Fibroblast of lung (primary cell): Measurements from ENCODE around the gene ZNF770. TPM values are rescaled to one million over a fixed set of nuclear protein-coding genes. Genes with fewer than 3 reads are reported as not detected.

ENCODE experiments used
- DNase-seq, 2 donors: peaks; one replicate each; pipeline versions ENCODE4 v3.0.0 to v3.0.0-alpha.2; 2010; ENCODE audit warnings: low read depth in 2 of 2
- H2AFZ ChIP-seq: 2 replicates; pipeline ENCODE4 v1.5.1; 2012; ENCODE audit warnings: low read length, control low read depth, inconsistent platforms
- H3K27ac ChIP-seq: 2 replicates; pipeline ENCODE4 v1.5.1; 2011; ENCODE audit warnings: low read length, control low read depth; ENCODE audit not compliant: insufficient read depth
- H3K27me3 ChIP-seq: 2 replicates; pipeline ENCODE4 v1.5.1; 2011; ENCODE audit warnings: mild to moderate bottlenecking, low read length; ENCODE audit not compliant: control insufficient read depth, insufficient read depth
- H3K36me3 ChIP-seq: 2 replicates; pipeline ENCODE4 v1.5.1; 2011; ENCODE audit warnings: low read length; ENCODE audit not compliant: control insufficient read depth, insufficient read depth
- H3K4me1 ChIP-seq: 2 replicates; pipeline ENCODE4 v1.5.1; 2011; ENCODE audit warnings: low read length; ENCODE audit not compliant: control insufficient read depth, insufficient read depth; ENCODE audit errors: extremely low read depth
- H3K4me2 ChIP-seq: 2 replicates; pipeline ENCODE4 v1.5.1; 2011; ENCODE audit warnings: low read length, control low read depth; ENCODE audit not compliant: insufficient read depth; ENCODE audit errors: extremely low read depth
- H3K4me3 ChIP-seq, 4 experiments: fragments of 200-600 bp in 1 of 4; sonication (generic) in 1 of 4; replicated peaks in 1 of 4; 2 replicates each; pipeline ENCODE4 v1.5.1; 2011 to 2016; ENCODE audit warnings: low read length in 4 of 4, low read depth in 3 of 4, mild to moderate bottlenecking in 3 of 4, control low read depth in 2 of 4, inconsistent platforms in 1 of 4, mixed read lengths in 1 of 4; ENCODE audit not compliant: insufficient read depth in 1 of 4; ENCODE audit errors: control extremely low read depth in 1 of 4
- H3K79me2 ChIP-seq: 2 replicates; pipeline ENCODE4 v1.5.1; 2012; ENCODE audit warnings: mild to moderate bottlenecking, low read length, inconsistent platforms; ENCODE audit not compliant: control insufficient read depth, insufficient read depth
- H3K9ac ChIP-seq: 2 replicates; pipeline ENCODE4 v1.5.1; 2011; ENCODE audit warnings: mild to moderate bottlenecking, low read length, control low read depth; ENCODE audit not compliant: insufficient read depth
- H3K9me3 ChIP-seq: 2 replicates; pipeline ENCODE4 v1.5.1; 2012; ENCODE audit warnings: low read depth, low read length; ENCODE audit not compliant: control insufficient read depth, insufficient read depth
- H4K20me1 ChIP-seq: 2 replicates; pipeline ENCODE4 v1.5.1; 2011; ENCODE audit warnings: low read length; ENCODE audit not compliant: control insufficient read depth, insufficient read depth; ENCODE audit errors: extremely low read depth
- EZH2 ChIP-seq: IDR thresholded peaks from 2 replicates; pipeline ENCODE4 v1.5.1; 2012; ENCODE audit warnings: low read length, control low read depth, mild to moderate bottlenecking; ENCODE audit errors: missing control alignments
- polyA plus RNA-seq, 2 donors: library from polyadenylated mRNA; depleted of rRNA in 1 of 2; stranded (reverse) in 1 of 2; unstranded in 1 of 2; fragments of >200 nt; gene quantifications; 2 replicates each; pipeline ENCODE4 v1.2.1, GENCODE V29; 2011 to 2012; ENCODE audit warnings: missing spikeins in 1 of 2
- total RNA-seq: library from RNA; depleted of rRNA; stranded (reverse); fragments of >200 nt; gene quantifications from 2 replicates; pipeline ENCODE4 v1.2.1, GENCODE V29; 2014
- TF ChIP-seq, protein P1 (sequence below), 2 donors: IDR thresholded peaks in 1 of 2; conservative IDR thresholded peaks in 1 of 2; 1 replicate in 1 of 2; 2 replicates in 1 of 2; pipeline ENCODE4 v1.5.1; 2011 to 2012; ENCODE audit warnings: low read length in 2 of 2, control low read depth in 1 of 2, inconsistent platforms in 1 of 2, low read depth in 1 of 2, mild to moderate bottlenecking in 1 of 2

Gene ZNF770
- total and polyA plus RNA-seq, 2 donors (not counting 1 experiment from before 2014, with no cell fraction given): 27.9 to 44.6 TPM

GRCh38 chr15:34952481-34952880 is 35.6 kb downstream of the ZNF770 start:
- no peaks in the 10 kb centered on the region for H3K9me3 ChIP-seq

DNA sequence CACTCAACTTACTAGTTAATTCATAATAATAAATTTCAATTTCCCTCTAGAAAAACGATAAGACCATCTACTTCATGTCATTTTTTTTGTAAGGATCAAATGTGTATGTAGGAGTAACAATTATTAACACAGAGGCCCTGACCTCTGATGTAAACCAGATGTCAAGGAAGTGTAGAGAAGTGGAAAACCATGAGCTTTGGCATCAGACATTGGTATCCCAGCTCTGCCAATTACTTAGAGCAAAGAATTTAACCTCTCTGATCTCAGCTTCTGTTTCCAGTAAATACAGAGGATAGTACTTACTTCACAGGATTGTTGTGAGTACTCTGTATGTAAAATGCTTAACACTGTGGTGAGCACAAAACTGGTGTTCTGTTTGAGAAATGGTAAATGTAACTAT is 36.1 kb downstream of the ZNF770 start:
- H3K79me2 ChIP-seq: no peaks in the 10 kb centered on the region
- H2AFZ ChIP-seq: no peak overlapping the region
- no peaks in the 10 kb centered on the region for H3K27me3 ChIP-seq
- no peaks in the 10 kb centered on the region for H3K4me1 ChIP-seq
- no peak overlapping the region for H3K4me2 ChIP-seq
- no peaks in the 10 kb centered on the region for H3K36me3 ChIP-seq
- TF ChIP-seq, protein P1, sequence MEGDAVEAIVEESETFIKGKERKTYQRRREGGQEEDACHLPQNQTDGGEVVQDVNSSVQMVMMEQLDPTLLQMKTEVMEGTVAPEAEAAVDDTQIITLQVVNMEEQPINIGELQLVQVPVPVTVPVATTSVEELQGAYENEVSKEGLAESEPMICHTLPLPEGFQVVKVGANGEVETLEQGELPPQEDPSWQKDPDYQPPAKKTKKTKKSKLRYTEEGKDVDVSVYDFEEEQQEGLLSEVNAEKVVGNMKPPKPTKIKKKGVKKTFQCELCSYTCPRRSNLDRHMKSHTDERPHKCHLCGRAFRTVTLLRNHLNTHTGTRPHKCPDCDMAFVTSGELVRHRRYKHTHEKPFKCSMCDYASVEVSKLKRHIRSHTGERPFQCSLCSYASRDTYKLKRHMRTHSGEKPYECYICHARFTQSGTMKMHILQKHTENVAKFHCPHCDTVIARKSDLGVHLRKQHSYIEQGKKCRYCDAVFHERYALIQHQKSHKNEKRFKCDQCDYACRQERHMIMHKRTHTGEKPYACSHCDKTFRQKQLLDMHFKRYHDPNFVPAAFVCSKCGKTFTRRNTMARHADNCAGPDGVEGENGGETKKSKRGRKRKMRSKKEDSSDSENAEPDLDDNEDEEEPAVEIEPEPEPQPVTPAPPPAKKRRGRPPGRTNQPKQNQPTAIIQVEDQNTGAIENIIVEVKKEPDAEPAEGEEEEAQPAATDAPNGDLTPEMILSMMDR (conservative IDR thresholded peaks at IDR 0.05 in 1 of 2, IDR thresholded peaks at IDR 0.05 in 1 of 2; ENCODE audit: low read depth in 1 of 2, low read length in 2 of 2): no peak
- TF ChIP-seq EZH2: no peak
- DNase-seq: peak; percentile 43 to 47
- H3K27ac ChIP-seq: no peak overlapping the region
- no peak overlapping the region for H3K4me3 ChIP-seq
- no peak overlapping the region for H3K9ac ChIP-seq
- no peaks in the 10 kb centered on the region for H3K9me3 ChIP-seq
- H4K20me1 ChIP-seq: peaks cover 1% of the 10 kb centered on the region

More at GRCh38 chr15:34952481-34952880, 35.6 kb downstream of the ZNF770 start:
- Histone ChIP-seq H3K9ac (no peak overlapping the region), H3K79me2 (no peaks in the 10 kb centered on the region), H2AFZ (no peak overlapping the region), H4K20me1 (peaks cover 1% of the 10 kb centered on the region), H3K36me3 (no peaks in the 10 kb centered on the region), H3K27ac (no peak overlapping the region), H3K4me1 (no peaks in the 10 kb centered on the region), H3K4me3 (no peak overlapping the region), H3K27me3 (no peaks in the 10 kb centered on the region), H3K4me2 (no peak overlapping the region)
- DNase-seq: peak in 1 of 2 donors; percentile 8
- no peak for TF ChIP-seq EZH2
- TF ChIP-seq, protein P1 (conservative IDR thresholded peaks at IDR 0.05 in 1 of 2, IDR thresholded peaks at IDR 0.05 in 1 of 2; ENCODE audit: low read depth in 1 of 2, low read length in 2 of 2): no peak

- Histone ChIP-seq H3K36me3 (no peaks in the 10 kb centered on the region), H3K9me3 (no peaks in the 10 kb centered on the region), H3K4me1 (no peaks in the 10 kb centered on the region), H3K27me3 (no peaks in the 10 kb centered on the region), H3K27ac (no peak overlapping the region), H3K79me2 (no peaks in the 10 kb centered on the region), H2AFZ (no peak overlapping the region), H3K4me3 (no peak overlapping the region), H3K9ac (no peak overlapping the region), H4K20me1 (no peaks in the 10 kb centered on the region), H3K4me2 (no peak overlapping the region)
- no peak for TF ChIP-seq EZH2
- TF ChIP-seq, protein P1 (conservative IDR thresholded peaks at IDR 0.05 in 1 of 2, IDR thresholded peaks at IDR 0.05 in 1 of 2; ENCODE audit: low read depth in 1 of 2, low read length in 2 of 2): no peak
- peak in 1 of 2 donors; percentile 11 for DNase-seq
These were observed 43.2 kb downstream of the ZNF770 start for GRCh38 chr15:34944936-34945335.
